H1 (cell line): ENCODE measurements around the gene HMCN1. TPM values are rescaled to one million over a fixed set of nuclear protein-coding genes. Genes with fewer than 3 reads are reported as not detected.

Source experiments
- CTCF ChIA-PET: fragments of 300-600 bp; sonication (Branson Sonifier 250); formaldehyde crosslinking; loops from one replicate; lab custom pipeline; 2021; ENCODE audit not compliant: partially characterized antibody; lab: Charles Lee
- POLR2A ChIA-PET: fragments of 300-600 bp; sonication (Branson Sonifier 250); formaldehyde crosslinking; loops from one replicate; lab custom pipeline; 2021; ENCODE audit warnings: inconsistent platforms; ENCODE audit not compliant: partially characterized antibody; lab: Charles Lee
- DNase-seq, 2 experiments: peaks; one replicate each; pipeline versions ENCODE4 v3.0.0 to v3.0.0-alpha.2; 2010 to 2022; ENCODE audit warnings: low spot score in 2 of 2, low read depth in 1 of 2, mixed read lengths in 1 of 2
- FAIRE-seq: peaks from 2 replicates; lab custom pipeline; 2011; peaks lifted over from hg19 to GRCh38; lab: Jason Lieb, UNC
- H2AFZ ChIP-seq: 2 replicates; pipeline ENCODE4 v1.8.1; 2012; ENCODE audit warnings: low read length, inconsistent platforms
- H2AK5ac ChIP-seq: 2 replicates; pipeline ENCODE4 v1.6.1; 2013; ENCODE audit warnings: low read depth, low read length
- H2BK120ac ChIP-seq: replicated peaks from 2 replicates; pipeline ENCODE3; 2013; ENCODE audit warnings: low read depth, low read length, inconsistent platforms
- H2BK12ac ChIP-seq: 2 replicates; pipeline ENCODE4 v1.6.1; 2013; ENCODE audit warnings: low read depth, low read length
- H2BK15ac ChIP-seq: 2 replicates; pipeline ENCODE4 v1.6.1; 2013; ENCODE audit warnings: low read length
- H2BK20ac ChIP-seq: 2 replicates; pipeline ENCODE4 v1.6.1; 2013; ENCODE audit warnings: low read length
- H2BK5ac ChIP-seq: 2 replicates; pipeline ENCODE4 v1.6.1; 2013; ENCODE audit warnings: low read depth, low read length
- H3K14ac ChIP-seq: 2 replicates; pipeline ENCODE4 v1.6.1; 2013; ENCODE audit warnings: inconsistent platforms; ENCODE audit not compliant: insufficient read length
- H3K18ac ChIP-seq: 2 replicates; pipeline ENCODE4 v1.6.1; 2013; ENCODE audit warnings: low read length; ENCODE audit errors: extremely low read depth
- H3K23ac ChIP-seq: 2 replicates; pipeline ENCODE4 v1.6.1; 2013; ENCODE audit warnings: inconsistent platforms; ENCODE audit not compliant: insufficient read length
- H3K23me2 ChIP-seq: 2 replicates; pipeline ENCODE4 v1.6.1; 2013; ENCODE audit warnings: low read depth, low read length
- H3K27ac ChIP-seq: 2 replicates; pipeline ENCODE4 v1.6.1; 2011; ENCODE audit warnings: low read depth, low read length, inconsistent platforms
- H3K27me3 ChIP-seq, 4 experiments: replicated peaks in 1 of 4; 1 replicate in 1 of 4; 2 replicates in 3 of 4; pipeline versions ENCODE4 v1.6.1 to v1.8.1; 2011 to 2013; ENCODE audit warnings: low read length in 3 of 4, mild to moderate bottlenecking in 3 of 4, inconsistent platforms in 2 of 4, mixed read lengths in 2 of 4, moderate library complexity in 1 of 4; ENCODE audit not compliant: control insufficient read depth in 3 of 4, insufficient read depth in 3 of 4; ENCODE audit errors: extremely low read depth in 1 of 4
- H3K36me3 ChIP-seq, 4 experiments: 2 replicates each; pipeline versions ENCODE4 v1.6.1 to v1.8.1; 2011 to 2013; ENCODE audit warnings: mild to moderate bottlenecking in 4 of 4, low read length in 3 of 4, moderate library complexity in 2 of 4, control low read depth in 1 of 4, inconsistent platforms in 1 of 4; ENCODE audit not compliant: insufficient read depth in 4 of 4, control insufficient read depth in 2 of 4
- H3K4ac ChIP-seq: replicated peaks from 2 replicates; pipeline ENCODE3; 2013; ENCODE audit warnings: low read length, low read depth, mixed read lengths, inconsistent platforms; ENCODE audit not compliant: insufficient read length
- H3K4me1 ChIP-seq, 4 experiments: replicated peaks in 1 of 4; 1 replicate in 1 of 4; 2 replicates in 3 of 4; pipeline versions ENCODE4 v1.6.1 to v1.8.1; 2011 to 2013; ENCODE audit warnings: low read length in 3 of 4, inconsistent platforms in 2 of 4, mixed read lengths in 1 of 4; ENCODE audit not compliant: insufficient read depth in 4 of 4, control insufficient read depth in 3 of 4
- H3K4me2 ChIP-seq, 2 experiments: 2 replicates each; pipeline versions ENCODE4 v1.6.1 to v1.8.1; 2011 to 2013; ENCODE audit warnings: low read depth in 2 of 2, low read length in 2 of 2, control low read depth in 1 of 2, inconsistent platforms in 1 of 2, mild to moderate bottlenecking in 1 of 2; ENCODE audit not compliant: insufficient read depth in 1 of 2
- H3K4me3 ChIP-seq, 4 experiments: fragments of 200-600, 300-600 bp in 1 of 4; sonication (generic), shearing (Covaris generic), sonication (Bioruptor Twin) in 1 of 4; 2 replicates each; pipeline versions ENCODE4 v1.5.1 to v1.8.1; 2011 to 2016; ENCODE audit warnings: low read length in 4 of 4, low read depth in 3 of 4, control low read depth in 2 of 4, inconsistent platforms in 2 of 4, mild to moderate bottlenecking in 2 of 4, mixed read lengths in 1 of 4, moderate library complexity in 1 of 4; ENCODE audit not compliant: insufficient read depth in 2 of 4; ENCODE audit errors: extremely low read depth in 1 of 4
- H3K56ac ChIP-seq: replicated peaks from 2 replicates; pipeline ENCODE3; 2013; ENCODE audit warnings: low read depth, mild to moderate bottlenecking, mixed read lengths, low read length, inconsistent platforms; ENCODE audit not compliant: insufficient read length
- H3K79me1 ChIP-seq: 2 replicates; pipeline ENCODE4 v1.6.1; 2013; ENCODE audit warnings: low read depth, low read length, control low read depth
- H3K79me2 ChIP-seq, 2 experiments: 2 replicates each; pipeline versions ENCODE4 v1.6.1 to v1.8.1; 2012 to 2013; ENCODE audit warnings: low read length in 2 of 2, mild to moderate bottlenecking in 2 of 2, inconsistent platforms in 1 of 2; ENCODE audit not compliant: insufficient read depth in 2 of 2, control insufficient read depth in 1 of 2
- H3K9ac ChIP-seq, 4 experiments: replicated peaks in 1 of 4; 1 replicate in 1 of 4; 2 replicates in 3 of 4; pipeline versions ENCODE4 v1.6.1 to v1.8.1; 2011 to 2013; ENCODE audit warnings: low read depth in 3 of 4, low read length in 3 of 4, control low read depth in 2 of 4, mild to moderate bottlenecking in 2 of 4, moderate library complexity in 2 of 4, inconsistent platforms in 1 of 4; ENCODE audit errors: extremely low read depth in 1 of 4
- H3K9me3 ChIP-seq, 2 experiments: 2 replicates each; pipeline versions ENCODE4 v1.6.1 to v1.8.1; 2012 to 2013; ENCODE audit warnings: mild to moderate bottlenecking in 2 of 2, moderate library complexity in 2 of 2, control low read depth in 1 of 2, inconsistent platforms in 1 of 2, low read depth in 1 of 2, low read length in 1 of 2, mixed read lengths in 1 of 2; ENCODE audit not compliant: insufficient read depth in 2 of 2
- H4K20me1 ChIP-seq, 2 experiments: replicated peaks in 1 of 2; 2 replicates each; pipeline versions ENCODE3 to v1.8.1; 2011 to 2013; ENCODE audit warnings: inconsistent platforms in 2 of 2, low read length in 2 of 2, mild to moderate bottlenecking in 1 of 2; ENCODE audit not compliant: insufficient read depth in 2 of 2, control insufficient read depth in 1 of 2
- H4K5ac ChIP-seq: 2 replicates; pipeline ENCODE4 v1.6.1; 2013; ENCODE audit warnings: low read length, low read depth, mixed read lengths, inconsistent platforms; ENCODE audit not compliant: insufficient read length
- H4K8ac ChIP-seq: 2 replicates; pipeline ENCODE4 v1.8.0; 2013; ENCODE audit warnings: mild to moderate bottlenecking, moderate library complexity, low read length, inconsistent platforms; ENCODE audit not compliant: insufficient read depth; ENCODE audit errors: extremely low read depth
- H4K91ac ChIP-seq: replicated peaks from 2 replicates; pipeline ENCODE3; 2013; ENCODE audit warnings: low read length, mixed read lengths, inconsistent platforms; ENCODE audit not compliant: insufficient read length
- ASH2L ChIP-seq: fragments of 200-600, 300-600 bp; sonication (generic); IDR thresholded peaks from one replicate; pipeline ENCODE4 v1.7.1; 2017; ENCODE audit warnings: low read length
- CEBPB ChIP-seq: IDR thresholded peaks from 2 replicates; pipeline ENCODE4 v1.6.1; 2012; ENCODE audit warnings: low read depth, low read length
- RFX5 ChIP-seq: IDR thresholded peaks from 2 replicates; pipeline ENCODE4 v1.6.1; 2011; ENCODE audit warnings: low read depth, low read length, improper control_type of control experiment, borderline replicate concordance
- SIX5 ChIP-seq: IDR thresholded peaks from 2 replicates; pipeline ENCODE4 v1.6.1; 2011; ENCODE audit warnings: mild to moderate bottlenecking, low read depth, low read length
- polyA plus RNA-seq, 7 experiments: library from polyadenylated mRNA; depleted of rRNA in 3 of 7; stranded (reverse) in 5 of 7; unstranded in 2 of 7; fragments of >200 nt in 5 of 7; fragments of 200-250 nt in 2 of 7; gene quantifications; 1 replicate in 5 of 7; 2 replicates in 1 of 7; 4 replicates in 1 of 7; pipeline versions ENCODE4 v1.2.1 to v1.2.3, GENCODE V29; 2011 to 2013; ENCODE audit warnings: missing spikeins in 2 of 7, mixed read lengths in 2 of 7
- total RNA-seq: library from RNA; stranded (reverse); fragmentation: NEBNext Ultra II Directional; extraction: Animal tissue kit (Norgen Biotek cat#: 25700); gene quantifications from 2 replicates; pipeline ENCODE4 v1.2.1, GENCODE V29; 2021

Gene HMCN1
- total and polyA plus RNA-seq, 2 of the 8 experiments (the other 6 are each of a cell fraction or from before 2014, with no cell fraction given), result 13.8 to 14.6 TPM

DNA sequence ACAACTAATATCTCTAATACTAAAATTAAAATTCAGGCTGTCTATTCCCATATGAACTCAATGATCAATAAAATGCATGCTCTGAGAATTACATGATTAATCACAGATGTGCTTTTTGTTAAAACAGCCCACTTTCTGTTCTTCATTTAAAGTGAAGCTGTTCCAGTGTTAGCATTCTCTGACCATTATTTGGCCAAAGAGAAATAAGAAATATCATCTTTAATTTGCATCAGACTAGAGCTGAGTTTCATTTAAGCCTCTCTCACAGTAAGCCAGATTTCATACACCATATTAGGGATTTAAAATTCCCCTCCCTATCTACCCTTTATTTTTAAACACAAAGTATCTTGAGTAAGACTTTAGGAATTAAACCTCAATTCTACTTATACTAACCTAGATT lies 379.3 kb downstream of the HMCN1 start:
- FAIRE-seq, result no peak
- no peak overlapping the region for H3K27ac ChIP-seq
- no peaks in the 10 kb centered on the region for H3K27me3 ChIP-seq
- no peak overlapping the region for H2BK20ac ChIP-seq
- no peak overlapping the region for H3K4ac ChIP-seq
- DNase-seq, result no peak
- no peak overlapping the region for H3K4me3 ChIP-seq
- no peak overlapping the region for H2BK5ac ChIP-seq
- no peaks in the 10 kb centered on the region for H3K79me1 ChIP-seq
- H3K36me3 ChIP-seq, result no peaks in the 10 kb centered on the region
- no peak overlapping the region for H4K91ac ChIP-seq
- no peak overlapping the region for H2BK120ac ChIP-seq
- no peaks in the 10 kb centered on the region for H4K20me1 ChIP-seq
- H2AK5ac ChIP-seq, result no peak overlapping the region
- no peak overlapping the region for H3K4me2 ChIP-seq
- no peaks in the 10 kb centered on the region for H3K23me2 ChIP-seq
- H2AFZ ChIP-seq, result no peak overlapping the region
- H3K4me1 ChIP-seq, result no peaks in the 10 kb centered on the region
- H2BK15ac ChIP-seq, result no peak overlapping the region
- no peak overlapping the region for H3K9ac ChIP-seq
- TF ChIP-seq SIX5 (no peak), RFX5 (no peak), CEBPB (no peak), ASH2L (no peak)
- no peak overlapping the region for H4K8ac ChIP-seq
- H2BK12ac ChIP-seq, result no peak overlapping the region
- no peak overlapping the region for H3K18ac ChIP-seq
- ChIA-PET POLR2A (no interaction called here), CTCF (interaction anchor here (0.9 to 1.2 kb wide), 2 partner anchors 102 to 394 kb away, joined by 3 read pairs; no protein-coding TSS in a partner anchor)
- no peak overlapping the region for H3K23ac ChIP-seq
- no peak overlapping the region for H3K14ac ChIP-seq
- H3K9me3 ChIP-seq, result no peaks in the 10 kb centered on the region
- no peaks in the 10 kb centered on the region for H3K79me2 ChIP-seq
- H4K5ac ChIP-seq, result no peak overlapping the region
- no peak overlapping the region for H3K56ac ChIP-seq
